B cell (primary cell): Measurements from ENCODE around the gene HS1BP3. TPM values are rescaled to one million over a fixed set of nuclear protein-coding genes. Genes with fewer than 3 reads are reported as not detected.
A peak's percentile ranks its signal among the peaks of the same experiment; 100 is the strongest.

Experiments used
- ATAC-seq: fragments of 200-7000 bp; cut with Tn5 transposase; one replicate; pipeline ENCODE4 v1.10.0; 2021; ENCODE audit warnings: low read depth, mild to moderate bottlenecking, moderate number of reproducible peaks, moderate library complexity
- CTCF ChIA-PET: fragments of 350-600 bp; sonication (Branson Sonifier 250); formaldehyde crosslinking; loops from one replicate; lab custom pipeline; 2021; ENCODE audit warnings: antibody characterized with exemption, inconsistent platforms; lab: Charles Lee
- POLR2A ChIA-PET: fragments of 350-600 bp; sonication (Branson Sonifier 250); formaldehyde crosslinking; loops from one replicate; lab custom pipeline; 2021; ENCODE audit warnings: antibody characterized with exemption; lab: Charles Lee
- DNase-seq: peaks from one replicate; pipeline ENCODE4 v3.0.0; 2013
- H2AFZ ChIP-seq: 2 replicates; pipeline ENCODE4 v1.6.1; 2012; ENCODE audit warnings: mild to moderate bottlenecking, low read depth, low read length; ENCODE audit not compliant: insufficient read depth, poor library complexity, severe bottlenecking
- H3K27ac ChIP-seq, 2 donors: 1 replicate in 1 of 2; 2 replicates in 1 of 2; pipeline ENCODE4 v1.5.1; 2012 to 2013; ENCODE audit warnings: low read length in 2 of 2, mild to moderate bottlenecking in 2 of 2, moderate library complexity in 1 of 2
- H3K27me3 ChIP-seq, 4 experiments: fragments of 200-600 bp in 1 of 4; sonication (generic) in 1 of 4; replicated peaks in 1 of 4; 1 replicate in 2 of 4; 2 replicates in 2 of 4; pipeline versions ENCODE4 v1.6.1 to v1.7.0; 2013 to 2016; ENCODE audit warnings: low read length in 3 of 4, mild to moderate bottlenecking in 2 of 4, mixed read lengths in 1 of 4, moderate library complexity in 1 of 4; ENCODE audit not compliant: insufficient read depth in 4 of 4, control insufficient read depth in 3 of 4; ENCODE audit errors: control extremely low read depth in 1 of 4
- H3K36me3 ChIP-seq, 2 experiments: replicated peaks in 1 of 2; 1 replicate in 1 of 2; 2 replicates in 1 of 2; pipeline versions ENCODE4 v1.6.1 to v1.7.1; 2013; ENCODE audit warnings: low read length in 1 of 2; ENCODE audit not compliant: insufficient read depth in 2 of 2, control insufficient read depth in 1 of 2; ENCODE audit errors: control extremely low read depth in 1 of 2, extremely low read depth in 1 of 2
- H3K4me1 ChIP-seq, 2 donors: fragments of 200-600 bp in 1 of 2; sonication (generic) in 1 of 2; 1 replicate in 1 of 2; 2 replicates in 1 of 2; pipeline versions ENCODE4 v1.5.1 to v1.6.1; 2013 to 2017; ENCODE audit warnings: low read length in 2 of 2; ENCODE audit not compliant: control insufficient read depth in 2 of 2, insufficient read depth in 2 of 2
- H3K4me2 ChIP-seq: replicated peaks from 2 replicates; pipeline ENCODE3; 2012; ENCODE audit warnings: mild to moderate bottlenecking, low read depth, low read length; ENCODE audit not compliant: poor library complexity, severe bottlenecking
- H3K4me3 ChIP-seq, 5 experiments: fragments of 200-600 bp in 1 of 5; sonication (generic) in 1 of 5; 1 replicate in 3 of 5; 2 replicates in 2 of 5; pipeline versions ENCODE4 v1.5.1 to v1.7.0; 2011 to 2016; ENCODE audit warnings: low read length in 4 of 5, mild to moderate bottlenecking in 4 of 5, low read depth in 2 of 5, control low read depth in 1 of 5, moderate library complexity in 1 of 5; ENCODE audit not compliant: insufficient read depth in 1 of 5; ENCODE audit errors: control extremely low read depth in 1 of 5, extremely low read depth in 1 of 5
- H3K79me2 ChIP-seq: fragments of 200-600 bp; sonication (generic); one replicate; pipeline ENCODE4 v1.6.0; 2016; ENCODE audit warnings: low read length; ENCODE audit not compliant: control insufficient read depth, insufficient read depth
- H3K9ac ChIP-seq: fragments of 200-600 bp; sonication (generic); 2 replicates; pipeline ENCODE4 v1.6.1; 2017; ENCODE audit warnings: mild to moderate bottlenecking, low read length, moderate library complexity
- H3K9me3 ChIP-seq, 3 donors: one replicate each; pipeline versions ENCODE4 v1.6.1 to v1.7.1; 2013; ENCODE audit warnings: low read length in 2 of 3; ENCODE audit not compliant: control insufficient read depth in 2 of 3, insufficient read depth in 1 of 3; ENCODE audit errors: control extremely low read depth in 1 of 3
- H4K20me1 ChIP-seq: 2 replicates; pipeline ENCODE4 v1.6.0; 2012; ENCODE audit warnings: mild to moderate bottlenecking, low read length; ENCODE audit not compliant: insufficient read depth, control insufficient read depth, poor library complexity, severe bottlenecking
- H3K27ac Mint-ChIP-seq: one replicate; pipeline ENCODE4 v1.8.0; 2021; ENCODE audit warnings: mixed read lengths
- H3K27me3 Mint-ChIP-seq: one replicate; pipeline ENCODE4 v1.8.0; 2021; ENCODE audit warnings: mixed read lengths
- H3K4me1 Mint-ChIP-seq: one replicate; pipeline ENCODE4 v1.8.0; 2021; ENCODE audit warnings: mixed read lengths
- H3K4me3 Mint-ChIP-seq: one replicate; pipeline ENCODE4 v1.8.0; 2021; ENCODE audit warnings: mixed read lengths
- H3K9me3 Mint-ChIP-seq: one replicate; pipeline ENCODE4 v1.8.0; 2022; ENCODE audit warnings: mixed read lengths; ENCODE audit not compliant: insufficient read depth
- EZH2 ChIP-seq: IDR thresholded peaks from 2 replicates; pipeline ENCODE4 v1.6.1; 2012; ENCODE audit warnings: borderline replicate concordance, low read depth, mild to moderate bottlenecking, moderate library complexity, low read length; ENCODE audit not compliant: insufficient read depth, poor library complexity, severe bottlenecking
- WGBS: methylation state at CpG from one replicate; pipeline ENCODE4 v1.1.5; 2013; ENCODE audit warnings: missing lambda C conversion rate; ENCODE audit not compliant: insufficient coverage; 5-methylcytosine and 5-hydroxymethylcytosine counted together
- intact Hi-C: fragments of 100-400 bp; cut with micrococcal nuclease; formaldehyde crosslinking; loops from one replicate; pipeline ENCODE4 v1.10.0; 2022
- polyA plus RNA-seq: library from polyadenylated mRNA; depleted of rRNA; stranded (reverse); fragments of >200 nt; gene quantifications from 2 replicates; pipeline ENCODE4 v1.2.3, GENCODE V29; 2012
- total RNA-seq, 2 donors: library from RNA; stranded (reverse); fragments of 120-200 nt in 1 of 2; gene quantifications; 1 replicate in 1 of 2; 2 replicates in 1 of 2; pipeline versions ENCODE4 v1.2.3 to v1.2.4, GENCODE V29; 2013 to 2022
- TF ChIP-seq, protein P1 (sequence below): fragments of 200-600 bp; IDR thresholded peaks from one replicate; pipeline ENCODE4 v1.8.0; 2022; ENCODE audit warnings: antibody characterized with exemption, mild to moderate bottlenecking

HS1BP3 gene
- total and polyA plus RNA-seq, 2 donors (not counting 1 experiment from before 2014, with no cell fraction given): 27.8 to 28.7 TPM

- peak overlapping the region; percentile 74 for H3K27ac Mint-ChIP-seq
- ATAC-seq (no peak), DNase-seq (peak; percentile 31)
- H3K79me2 ChIP-seq: no peaks in the 10 kb centered on the region
- H3K27ac ChIP-seq: peak overlapping the region in 1 of 2 donors; percentile 50
- intact Hi-C loops: loop anchor here (1.0 to 5.0 kb wide), 2 partner anchors 56 to 71 kb away; partner anchors contain the start of gene HS1BP3
- H3K4me1 ChIP-seq: peaks cover 37 to 45% of the 10 kb centered on the region in 2 donors
- peaks cover 20% of the 10 kb centered on the region for H3K27me3 Mint-ChIP-seq
- 53% methylated on average over 2 of the region's 4 CpGs for WGBS
- POLR2A ChIA-PET: interaction anchor here (0.8 to 1.9 kb wide), 2 partner anchors 149 to 166 kb away, joined by 3 to 11 read pairs; partner anchors contain the start of gene RHOB
- H2AFZ ChIP-seq: no peak overlapping the region
- no peaks in the 10 kb centered on the region for H3K9me3 ChIP-seq
- no peaks in the 10 kb centered on the region for H3K9me3 Mint-ChIP-seq
- TF ChIP-seq, protein P1, sequence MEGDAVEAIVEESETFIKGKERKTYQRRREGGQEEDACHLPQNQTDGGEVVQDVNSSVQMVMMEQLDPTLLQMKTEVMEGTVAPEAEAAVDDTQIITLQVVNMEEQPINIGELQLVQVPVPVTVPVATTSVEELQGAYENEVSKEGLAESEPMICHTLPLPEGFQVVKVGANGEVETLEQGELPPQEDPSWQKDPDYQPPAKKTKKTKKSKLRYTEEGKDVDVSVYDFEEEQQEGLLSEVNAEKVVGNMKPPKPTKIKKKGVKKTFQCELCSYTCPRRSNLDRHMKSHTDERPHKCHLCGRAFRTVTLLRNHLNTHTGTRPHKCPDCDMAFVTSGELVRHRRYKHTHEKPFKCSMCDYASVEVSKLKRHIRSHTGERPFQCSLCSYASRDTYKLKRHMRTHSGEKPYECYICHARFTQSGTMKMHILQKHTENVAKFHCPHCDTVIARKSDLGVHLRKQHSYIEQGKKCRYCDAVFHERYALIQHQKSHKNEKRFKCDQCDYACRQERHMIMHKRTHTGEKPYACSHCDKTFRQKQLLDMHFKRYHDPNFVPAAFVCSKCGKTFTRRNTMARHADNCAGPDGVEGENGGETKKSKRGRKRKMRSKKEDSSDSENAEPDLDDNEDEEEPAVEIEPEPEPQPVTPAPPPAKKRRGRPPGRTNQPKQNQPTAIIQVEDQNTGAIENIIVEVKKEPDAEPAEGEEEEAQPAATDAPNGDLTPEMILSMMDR: no peak
- TF ChIP-seq EZH2: no peak
- CTCF ChIA-PET: interaction anchor here (0.7 to 2.2 kb wide), 7 partner anchors 9 to 185 kb away, joined by 3 to 9 read pairs (median 4); partner anchors contain the start of genes HS1BP3 and RHOB
- peak overlapping the region; percentile 66 for H3K4me2 ChIP-seq
- H3K4me3 Mint-ChIP-seq: peak overlapping the region; percentile 83
- H3K4me3 ChIP-seq: no peak overlapping the region
- H3K27me3 ChIP-seq: peaks cover 0 to 14% (median 6%) of the 10 kb centered on the region in 4 experiments
- H3K36me3 ChIP-seq: peaks cover 0 to 2% of the 10 kb centered on the region in 2 experiments
- peaks cover 50% of the 10 kb centered on the region for H3K4me1 Mint-ChIP-seq
- H3K9ac ChIP-seq: peak overlapping the region; percentile 33
- H4K20me1 ChIP-seq: no peaks in the 10 kb centered on the region
Measured at GRCh38 chr2:20596193-20596972, 54.5 kb downstream of the HS1BP3 start.
